ENCODE measurements around the gene TMEM198.
A peak's percentile ranks its signal among the peaks of the same experiment; 100 is the strongest.

Gene TMEM198

DNA sequence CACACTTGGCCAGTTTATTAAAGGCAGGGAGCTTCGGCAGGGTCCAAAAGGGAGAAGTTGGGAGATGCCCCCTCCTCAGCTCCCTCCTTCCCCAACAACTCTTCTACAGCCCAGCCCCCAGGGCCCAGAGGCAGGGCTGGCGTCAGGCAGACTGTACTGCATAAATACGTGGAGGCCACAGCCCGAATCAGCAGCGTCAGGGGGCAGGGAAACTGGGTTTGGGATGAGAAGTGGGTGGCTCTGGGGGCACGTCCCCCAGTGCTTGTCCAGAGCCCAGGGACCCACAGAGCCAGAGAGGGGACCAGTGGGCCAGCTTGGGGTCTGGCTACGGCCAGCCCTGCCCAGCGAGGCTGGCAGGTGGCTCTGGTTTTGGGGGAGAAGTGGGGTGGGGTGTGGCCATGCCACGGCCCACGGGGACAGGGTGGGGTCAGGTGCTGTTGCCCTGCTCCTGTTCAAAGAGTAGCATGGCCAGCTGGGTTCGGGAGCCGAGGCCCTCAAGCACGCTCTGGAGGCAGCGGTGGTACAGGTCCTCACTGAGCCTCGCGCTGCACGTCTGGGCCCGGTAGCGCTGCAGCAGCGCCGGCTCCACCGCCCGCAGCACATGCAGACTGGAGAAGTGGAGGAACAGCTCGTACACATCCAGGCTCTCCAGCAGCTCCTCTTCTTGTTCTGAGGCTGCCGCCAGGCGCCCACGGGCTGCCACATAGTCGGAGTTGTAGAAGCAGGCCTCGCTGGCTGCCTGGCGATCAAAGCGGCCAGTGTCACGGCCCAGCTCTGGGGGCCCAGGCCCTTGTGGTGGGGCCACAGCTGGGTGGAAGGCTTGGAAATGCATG lies 4.7 kb upstream of the TMEM198 start:
- Histone ChIP-seq H3K9me3 (ENCODE audit: control insufficient read depth in 2 of 2, low read length in 2 of 2) (no peaks in the 10 kb centered on the region), H3K4me1 (ENCODE audit: control insufficient read depth, insufficient read depth, low read length) (peaks cover 38% of the 10 kb centered on the region), H3K4me3 (ENCODE audit: low read length in 2 of 2) (no peak overlapping the region), H3K9ac (ENCODE audit: low read length in 2 of 2) (no peak overlapping the region), H3K36me3 (ENCODE audit: control insufficient read depth in 2 of 2, insufficient read depth in 2 of 2, low read length in 2 of 2) (peaks cover 10 to 12% of the 10 kb centered on the region in 2 donors), H3K27me3 (ENCODE audit: control insufficient read depth in 1 of 2, insufficient read depth in 2 of 2, low read length in 2 of 2) (no peaks in the 10 kb centered on the region), H3K27ac (ENCODE audit: low read length) (no peak overlapping the region)

DNA sequence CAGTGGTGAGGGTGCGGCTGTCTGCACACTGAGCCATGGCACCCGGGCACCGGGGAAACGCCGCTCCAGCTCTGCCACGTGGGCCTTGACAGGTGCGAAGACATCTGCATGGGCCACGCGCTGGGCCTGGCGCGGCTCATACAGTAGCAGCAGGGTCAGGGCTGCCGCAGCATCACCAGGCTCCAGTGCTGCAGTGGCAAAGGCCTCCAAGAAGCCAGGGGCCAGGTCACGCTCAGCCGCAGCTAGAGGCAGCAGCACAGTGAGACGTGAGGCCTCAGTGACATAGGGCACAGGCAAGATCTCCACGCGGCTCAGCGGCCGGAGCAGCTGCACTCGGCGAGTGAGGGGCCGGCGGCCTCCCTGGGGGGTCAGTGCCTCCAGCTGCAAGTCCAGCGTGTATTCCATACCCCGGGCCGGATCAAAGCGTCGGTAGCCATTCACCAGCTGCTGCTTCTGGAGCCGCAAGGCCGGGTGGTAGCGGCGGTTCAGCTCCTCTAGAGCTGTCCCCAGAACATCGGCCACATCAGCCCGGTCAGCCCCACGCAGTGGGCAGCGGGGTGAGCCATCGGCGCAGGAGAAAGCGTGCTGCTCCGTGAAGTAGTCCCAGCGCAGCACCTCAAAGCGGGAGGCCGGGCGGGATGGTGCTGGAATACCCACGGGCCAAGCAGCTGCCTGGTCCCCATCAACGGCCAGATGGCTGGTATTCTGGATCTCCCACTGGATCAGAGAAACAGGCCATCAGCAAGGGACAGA lies 3.7 kb upstream of the TMEM198 start:
- H3K27me3 ChIP-seq (ENCODE audit: control insufficient read depth in 1 of 2, insufficient read depth in 2 of 2, low read length in 2 of 2), result no peaks in the 10 kb centered on the region
- peaks cover 10 to 12% of the 10 kb centered on the region in 2 donors for H3K36me3 ChIP-seq (ENCODE audit: control insufficient read depth in 2 of 2, insufficient read depth in 2 of 2, low read length in 2 of 2)
- no peak overlapping the region for H3K9ac ChIP-seq (ENCODE audit: low read length in 2 of 2)
- no peaks in the 10 kb centered on the region for H3K9me3 ChIP-seq (ENCODE audit: control insufficient read depth in 2 of 2, low read length in 2 of 2)
- H3K4me1 ChIP-seq (ENCODE audit: control insufficient read depth, insufficient read depth, low read length), result peaks cover 44% of the 10 kb centered on the region
- H3K27ac ChIP-seq (ENCODE audit: low read length), result no peak overlapping the region
- H3K4me3 ChIP-seq (ENCODE audit: low read length in 2 of 2), result no peak overlapping the region

DNA sequence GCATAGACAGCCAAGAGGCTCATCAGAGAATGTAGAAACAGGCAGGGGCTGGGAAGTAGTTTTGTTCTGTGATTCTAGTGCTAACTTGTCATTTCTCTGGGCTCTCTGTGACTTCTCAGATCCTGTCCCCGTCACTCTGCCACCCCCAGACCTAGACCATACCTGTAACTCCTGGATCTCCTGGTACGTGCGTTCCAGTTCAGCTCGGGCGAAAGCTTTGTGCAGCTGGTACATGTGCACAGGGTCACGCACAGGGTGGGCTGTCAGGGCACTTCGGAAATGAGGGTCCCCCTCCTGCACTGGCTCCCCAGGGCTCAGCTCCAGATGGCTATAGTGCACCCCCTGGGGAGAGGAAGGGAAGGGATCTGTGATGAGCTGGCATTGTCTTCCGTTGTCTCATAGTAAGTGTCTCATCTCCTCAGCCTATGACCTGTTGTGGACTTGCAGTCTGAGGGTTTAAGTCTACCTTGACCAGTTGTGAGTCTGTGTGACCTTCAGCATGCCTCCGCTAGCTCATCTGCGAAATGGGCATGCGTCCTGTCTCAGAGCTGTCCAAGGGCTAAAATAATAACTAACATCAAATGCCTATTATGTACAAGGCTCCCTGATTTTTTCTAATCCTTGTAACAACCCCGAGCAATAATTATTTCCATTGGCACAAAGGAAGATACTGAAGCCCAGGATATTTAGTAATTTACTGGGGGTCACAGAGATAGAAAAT lies 2.9 kb upstream of the TMEM198 start:
- Histone ChIP-seq H3K27me3 (ENCODE audit: control insufficient read depth in 1 of 2, insufficient read depth in 2 of 2, low read length in 2 of 2) (no peaks in the 10 kb centered on the region), H3K9me3 (ENCODE audit: control insufficient read depth in 2 of 2, low read length in 2 of 2) (no peaks in the 10 kb centered on the region), H3K36me3 (ENCODE audit: control insufficient read depth in 2 of 2, insufficient read depth in 2 of 2, low read length in 2 of 2) (peaks cover 10 to 12% of the 10 kb centered on the region in 2 donors), H3K4me3 (ENCODE audit: low read length in 2 of 2) (no peak overlapping the region), H3K27ac (ENCODE audit: low read length) (no peak overlapping the region), H3K9ac (ENCODE audit: low read length in 2 of 2) (no peak overlapping the region), H3K4me1 (ENCODE audit: control insufficient read depth, insufficient read depth, low read length) (peaks cover 44% of the 10 kb centered on the region)

DNA sequence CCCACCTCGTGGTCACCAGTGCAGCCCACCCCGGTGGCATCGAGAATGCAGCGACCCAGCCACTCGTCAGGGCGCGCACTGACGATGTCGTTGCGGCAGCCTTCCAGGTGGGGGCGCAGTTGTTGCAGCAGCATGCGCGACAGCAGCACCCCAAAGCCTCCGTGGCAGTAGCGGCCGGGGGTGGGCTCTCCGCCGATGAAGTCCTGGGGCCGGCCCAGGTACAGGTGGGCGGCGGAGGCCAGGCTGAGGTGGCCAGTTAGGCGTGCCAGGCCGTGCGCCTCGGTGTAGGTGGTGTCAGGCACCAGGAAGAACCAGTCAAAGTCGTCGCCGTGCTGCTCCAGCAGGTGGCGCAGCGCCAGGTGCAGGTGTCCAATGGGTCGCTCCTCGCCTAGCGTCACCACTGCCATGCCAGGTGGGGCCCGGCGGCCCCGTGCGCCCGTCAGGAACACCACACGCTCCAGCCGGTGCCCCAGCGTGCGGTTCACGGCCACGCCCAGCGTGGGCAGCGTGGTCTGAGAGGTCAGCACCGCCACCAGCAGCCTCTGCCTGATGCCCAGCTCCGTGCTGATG lies 2.1 kb upstream of the TMEM198 start:
- Histone ChIP-seq H3K27me3 (ENCODE audit: control insufficient read depth in 1 of 2, insufficient read depth in 2 of 2, low read length in 2 of 2) (no peaks in the 10 kb centered on the region), H3K27ac (ENCODE audit: low read length) (no peak overlapping the region), H3K4me1 (ENCODE audit: control insufficient read depth, insufficient read depth, low read length) (peaks cover 44% of the 10 kb centered on the region), H3K36me3 (ENCODE audit: control insufficient read depth in 2 of 2, insufficient read depth in 2 of 2, low read length in 2 of 2) (peaks cover 10 to 12% of the 10 kb centered on the region in 2 donors), H3K4me3 (ENCODE audit: low read length in 2 of 2) (peak overlapping the region; percentile 4 to 80), H3K9ac (ENCODE audit: low read length in 2 of 2) (no peak overlapping the region), H3K9me3 (ENCODE audit: control insufficient read depth in 2 of 2, low read length in 2 of 2) (no peaks in the 10 kb centered on the region)

DNA sequence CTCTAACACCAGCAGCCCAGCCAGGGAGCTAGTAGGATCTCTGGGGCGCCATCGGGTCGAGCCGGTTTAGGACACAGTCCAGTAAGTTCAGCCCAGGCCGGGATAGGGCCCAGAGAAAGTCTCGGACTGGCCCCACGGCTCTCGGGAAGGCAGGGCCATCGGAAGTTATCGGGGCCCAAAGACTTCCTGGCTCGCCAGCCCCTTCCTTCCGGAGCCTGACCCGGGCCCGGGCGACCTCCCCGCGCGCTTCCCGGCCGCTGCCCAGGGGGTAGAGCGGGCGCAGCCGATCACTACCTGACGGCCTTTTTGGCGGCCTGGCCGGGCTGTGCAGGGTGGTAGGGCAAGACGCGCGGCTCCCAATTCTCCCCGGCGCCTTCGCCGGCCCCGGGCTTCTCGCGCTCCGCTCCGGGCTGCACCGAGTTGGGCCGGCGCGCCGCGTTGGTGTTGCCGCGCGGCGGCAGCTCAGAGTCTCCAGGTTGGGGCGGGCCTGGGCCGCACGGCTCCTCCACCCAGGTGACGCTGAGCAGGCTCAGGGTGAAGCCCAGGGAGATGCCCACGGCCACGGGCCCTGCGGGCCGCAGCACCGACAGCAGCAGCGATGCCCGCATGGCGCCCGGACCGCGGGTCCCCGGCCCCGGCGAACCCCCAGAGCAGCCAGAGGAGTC lies 765 bp upstream of the TMEM198 start:
- Histone ChIP-seq H3K4me1 (ENCODE audit: control insufficient read depth, insufficient read depth, low read length) (peaks cover 40% of the 10 kb centered on the region), H3K9ac (ENCODE audit: low read length in 2 of 2) (peak overlapping the region; percentile 29 to 72), H3K4me3 (ENCODE audit: low read length in 2 of 2) (peak overlapping the region; percentile 47 to 80), H3K27ac (ENCODE audit: low read length) (peak overlapping the region; percentile 78), H3K27me3 (ENCODE audit: control insufficient read depth in 1 of 2, insufficient read depth in 2 of 2, low read length in 2 of 2) (no peaks in the 10 kb centered on the region), H3K9me3 (ENCODE audit: control insufficient read depth in 2 of 2, low read length in 2 of 2) (no peaks in the 10 kb centered on the region), H3K36me3 (ENCODE audit: control insufficient read depth in 2 of 2, insufficient read depth in 2 of 2, low read length in 2 of 2) (peaks cover 10 to 12% of the 10 kb centered on the region in 2 donors)

DNA sequence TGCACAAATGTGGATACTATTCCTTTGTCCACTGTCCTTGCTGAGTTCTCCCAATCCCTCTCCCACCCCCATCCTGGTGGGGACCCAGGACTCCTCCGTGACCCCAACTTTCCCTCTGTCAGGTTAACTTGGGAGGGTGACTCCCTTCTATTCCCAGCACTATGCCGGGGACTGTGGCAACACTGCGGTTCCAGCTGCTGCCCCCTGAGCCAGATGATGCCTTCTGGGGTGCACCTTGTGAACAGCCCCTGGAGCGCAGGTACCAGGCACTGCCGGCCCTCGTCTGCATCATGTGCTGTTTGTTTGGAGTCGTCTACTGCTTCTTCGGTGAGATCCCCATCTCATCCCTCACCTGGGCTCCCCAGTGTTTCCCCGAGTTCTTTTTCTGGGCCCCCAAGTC lies 739 bp downstream of the TMEM198 start:
- Histone ChIP-seq H3K27ac (ENCODE audit: low read length) (peak overlapping the region; percentile 78), H3K9me3 (ENCODE audit: control insufficient read depth in 2 of 2, low read length in 2 of 2) (no peaks in the 10 kb centered on the region), H3K4me1 (ENCODE audit: control insufficient read depth, insufficient read depth, low read length) (peaks cover 29% of the 10 kb centered on the region), H3K4me3 (ENCODE audit: low read length in 2 of 2) (peak overlapping the region; percentile 63 to 80), H3K27me3 (ENCODE audit: control insufficient read depth in 1 of 2, insufficient read depth in 2 of 2, low read length in 2 of 2) (no peaks in the 10 kb centered on the region), H3K36me3 (ENCODE audit: control insufficient read depth in 2 of 2, insufficient read depth in 2 of 2, low read length in 2 of 2) (peaks cover 7 to 13% of the 10 kb centered on the region in 2 donors), H3K9ac (ENCODE audit: low read length in 2 of 2) (peak overlapping the region; percentile 57 to 74)

DNA sequence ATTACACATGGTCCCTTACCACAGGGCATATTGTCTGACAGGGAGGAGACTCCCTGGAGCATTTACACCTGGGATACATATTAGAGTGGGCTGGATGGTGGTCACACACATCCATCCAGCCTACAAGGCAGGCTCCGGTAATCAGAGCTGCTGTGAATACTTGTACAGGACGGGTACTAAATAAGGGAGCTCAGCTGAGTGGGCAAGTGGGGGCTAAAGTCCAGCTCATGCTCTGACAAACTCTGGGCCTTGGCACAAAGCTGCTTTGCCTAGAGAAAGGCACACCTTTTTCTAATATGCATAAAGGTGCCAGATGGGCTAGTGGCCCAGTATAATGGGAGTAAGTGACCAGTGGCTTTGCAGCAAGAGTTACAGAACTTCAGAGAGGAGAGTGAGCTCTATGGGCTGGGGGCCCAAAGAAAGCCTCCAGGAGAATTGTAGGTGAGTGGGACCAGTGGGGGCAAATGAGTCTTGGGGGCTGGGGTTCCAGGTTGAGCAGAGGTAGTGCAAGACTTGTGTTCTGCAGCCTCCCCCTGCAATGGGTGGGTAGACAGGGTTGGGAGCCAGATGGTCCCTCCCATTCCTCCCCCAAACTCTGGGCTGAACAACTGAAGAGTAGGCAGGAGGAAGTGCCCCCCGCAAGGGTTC lies 1.6 kb downstream of the TMEM198 start:
- no peak overlapping the region for H3K9ac ChIP-seq (ENCODE audit: low read length in 2 of 2)
- no peaks in the 10 kb centered on the region for H3K9me3 ChIP-seq (ENCODE audit: control insufficient read depth in 2 of 2, low read length in 2 of 2)
- peaks cover 3 to 9% of the 10 kb centered on the region in 2 donors for H3K36me3 ChIP-seq (ENCODE audit: control insufficient read depth in 2 of 2, insufficient read depth in 2 of 2, low read length in 2 of 2)
- no peak overlapping the region for H3K4me3 ChIP-seq (ENCODE audit: low read length in 2 of 2)
- H3K4me1 ChIP-seq (ENCODE audit: control insufficient read depth, insufficient read depth, low read length), result peaks cover 29% of the 10 kb centered on the region
- H3K27me3 ChIP-seq (ENCODE audit: control insufficient read depth in 1 of 2, insufficient read depth in 2 of 2, low read length in 2 of 2), result no peaks in the 10 kb centered on the region
- no peak overlapping the region for H3K27ac ChIP-seq (ENCODE audit: low read length)

DNA sequence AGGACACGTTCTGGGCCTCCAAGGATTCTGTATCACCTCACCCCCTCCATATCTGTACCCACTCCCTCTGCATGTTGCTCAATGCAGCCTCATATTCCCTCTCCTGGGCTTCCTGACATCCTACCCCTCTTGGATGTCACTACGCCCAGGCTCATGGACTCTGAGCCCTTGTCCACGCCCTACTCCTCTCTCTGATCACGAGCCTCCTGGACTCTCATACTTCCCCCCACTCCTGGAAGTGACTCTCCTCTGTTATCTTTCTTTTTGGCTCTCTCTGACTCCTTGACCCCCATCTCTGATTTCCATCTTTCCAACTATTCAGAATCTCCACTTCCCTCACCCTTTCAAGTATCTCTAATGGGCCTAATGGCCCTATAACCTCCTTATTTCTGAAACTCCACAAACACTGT lies 2.1 kb downstream of the TMEM198 start:
- peaks cover 29% of the 10 kb centered on the region for H3K4me1 ChIP-seq (ENCODE audit: control insufficient read depth, insufficient read depth, low read length)
- H3K27me3 ChIP-seq (ENCODE audit: control insufficient read depth in 1 of 2, insufficient read depth in 2 of 2, low read length in 2 of 2), result no peaks in the 10 kb centered on the region
- no peak overlapping the region for H3K9ac ChIP-seq (ENCODE audit: low read length in 2 of 2)
- H3K36me3 ChIP-seq (ENCODE audit: control insufficient read depth in 2 of 2, insufficient read depth in 2 of 2, low read length in 2 of 2), result peaks cover 0 to 5% of the 10 kb centered on the region in 2 donors
- H3K27ac ChIP-seq (ENCODE audit: low read length), result no peak overlapping the region
- H3K4me3 ChIP-seq (ENCODE audit: low read length in 2 of 2), result no peak overlapping the region
- H3K9me3 ChIP-seq (ENCODE audit: control insufficient read depth in 2 of 2, low read length in 2 of 2), result no peaks in the 10 kb centered on the region

DNA sequence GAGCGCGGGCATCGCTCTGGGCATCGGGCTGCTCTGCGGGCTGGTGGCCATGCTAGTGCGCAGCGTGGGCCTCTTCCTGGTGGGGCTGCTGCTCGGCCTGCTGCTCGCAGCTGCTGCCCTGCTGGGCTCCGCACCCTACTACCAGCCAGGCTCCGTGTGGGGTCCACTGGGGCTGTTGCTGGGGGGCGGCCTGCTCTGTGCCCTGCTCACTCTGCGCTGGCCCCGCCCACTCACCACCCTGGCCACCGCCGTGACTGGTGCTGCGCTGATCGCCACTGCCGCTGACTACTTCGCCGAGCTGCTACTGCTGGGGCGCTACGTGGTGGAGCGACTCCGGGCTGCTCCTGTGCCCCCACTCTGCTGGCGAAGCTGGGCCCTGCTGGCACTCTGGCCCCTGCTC lies 3.8 kb downstream of the TMEM198 start:
- Histone ChIP-seq H3K4me3 (ENCODE audit: low read length in 2 of 2) (no peak overlapping the region), H3K36me3 (ENCODE audit: control insufficient read depth in 2 of 2, insufficient read depth in 2 of 2, low read length in 2 of 2) (peaks cover 0 to 4% of the 10 kb centered on the region in 2 donors), H3K9ac (ENCODE audit: low read length in 2 of 2) (no peak overlapping the region), H3K27ac (ENCODE audit: low read length) (no peak overlapping the region), H3K4me1 (ENCODE audit: control insufficient read depth, insufficient read depth, low read length) (peaks cover 25% of the 10 kb centered on the region), H3K27me3 (ENCODE audit: control insufficient read depth in 1 of 2, insufficient read depth in 2 of 2, low read length in 2 of 2) (no peaks in the 10 kb centered on the region), H3K9me3 (ENCODE audit: control insufficient read depth in 2 of 2, low read length in 2 of 2) (no peaks in the 10 kb centered on the region)

Data from stomach smooth muscle (tissue), 2 donors.